GM12878 (cell line): ENCODE results near the gene CTDNEP1. TPM values are rescaled to one million over a fixed set of nuclear protein-coding genes. Genes with fewer than 3 reads are reported as not detected.
A peak's percentile ranks its signal among the peaks of the same experiment; 100 is the strongest.

ENCODE experiments used
- CHD1 ChIP-seq: IDR thresholded peaks from 2 replicates; pipeline ENCODE4 v1.6.1; 2012; ENCODE audit warnings: low read depth, low read length, improper control_type of control experiment
- E2F8 ChIP-seq: fragments of 450-650 bp; IDR thresholded peaks from 2 replicates; pipeline ENCODE4 v1.6.1; 2018; ENCODE audit warnings: mild to moderate bottlenecking, low read depth, moderate library complexity; ENCODE audit not compliant: partially characterized antibody
- EZH2 ChIP-seq: IDR thresholded peaks from 2 replicates; pipeline ENCODE4 v1.6.1; 2012; ENCODE audit warnings: low read depth, mild to moderate bottlenecking, control low read depth, inconsistent platforms, low read length, borderline replicate concordance; ENCODE audit not compliant: control insufficient read depth
- HDAC6 ChIP-seq: fragments of 200-600 bp; sonication (generic); IDR thresholded peaks from one replicate; pipeline ENCODE4 v1.8.0; 2017; ENCODE audit warnings: antibody characterized with exemption; ENCODE audit not compliant: unreplicated experiment
- KAT2A ChIP-seq: conservative IDR thresholded peaks from 2 replicates; pipeline ENCODE4 v1.6.1; 2011; ENCODE audit warnings: low read depth, low read length; ENCODE audit not compliant: control insufficient read depth
- MLLT1 ChIP-seq: fragments of 450-650 bp; IDR thresholded peaks from 2 replicates; pipeline ENCODE4 v1.6.1; 2016; ENCODE audit warnings: mild to moderate bottlenecking
- NFYA ChIP-seq: IDR thresholded peaks from 2 replicates; pipeline ENCODE4 v1.6.1; 2011; ENCODE audit warnings: low read depth, mild to moderate bottlenecking, low read length, improper control_type of control experiment, borderline replicate concordance
- NRF1 ChIP-seq: conservative IDR thresholded peaks from 2 replicates; pipeline ENCODE4 v1.6.1; 2011; ENCODE audit warnings: mild to moderate bottlenecking, low read depth, low read length, improper control_type of control experiment
- RAD51 ChIP-seq: fragments of 450-650 bp; IDR thresholded peaks from 2 replicates; pipeline ENCODE4 v1.6.1; 2016; ENCODE audit warnings: moderate library complexity, mild to moderate bottlenecking, inconsistent platforms
- RFX5 ChIP-seq: IDR thresholded peaks from 2 replicates; pipeline ENCODE4 v1.6.1; 2011; ENCODE audit warnings: low read depth, low read length, improper control_type of control experiment
- SKIL ChIP-seq: fragments of 450-650 bp; IDR thresholded peaks from 2 replicates; pipeline ENCODE4 v1.6.1; 2017; ENCODE audit warnings: mild to moderate bottlenecking, low read depth, inconsistent platforms; ENCODE audit not compliant: poor library complexity, severe bottlenecking
- SREBF1 ChIP-seq: IDR thresholded peaks from 2 replicates; pipeline ENCODE4 v1.6.1; 2012; ENCODE audit warnings: mild to moderate bottlenecking, low read length
- SUPT20H ChIP-seq: IDR thresholded peaks from 2 replicates; pipeline ENCODE4 v1.6.1; 2011; ENCODE audit warnings: low read depth, mild to moderate bottlenecking, low read length, moderate library complexity, borderline replicate concordance; ENCODE audit not compliant: control insufficient read depth
- TARDBP ChIP-seq: IDR thresholded peaks from 2 replicates; pipeline ENCODE4 v1.6.1; 2016; ENCODE audit warnings: borderline replicate concordance
- ZNF687 ChIP-seq: fragments of 450-650 bp; IDR thresholded peaks from 2 replicates; pipeline ENCODE4 v1.6.1; 2017; ENCODE audit warnings: mild to moderate bottlenecking, moderate library complexity
- polyA plus RNA-seq, 11 experiments: library from polyadenylated mRNA; depleted of rRNA in 4 of 11; unstranded in 6 of 11; stranded (reverse) in 5 of 11; fragments of >200 nt; fragmentation: Nextera tagmentation in 4 of 11; fragmentation: Illumina TruSeq in 1 of 11; extraction: Ambion mirVana in 4 of 11; extraction: Trizol in 1 of 11; gene quantifications; 1 replicate in 1 of 11; 2 replicates in 10 of 11; pipeline versions ENCODE4 v1.2.1 to v1.2.3, GENCODE V29; 2011 to 2016; ENCODE audit warnings: inconsistent platforms in 2 of 11, missing spikeins in 2 of 11, low read depth in 1 of 11
- total RNA-seq, 4 experiments: library from RNA; depleted of rRNA in 3 of 4; stranded (reverse); fragments of >200 nt in 3 of 4; fragmentation: Illumina TruSeq in 1 of 4; extraction: Trizol in 1 of 4; gene quantifications; 2 replicates each; pipeline versions ENCODE4 v1.2.1 to v1.2.3, GENCODE V29; 2013 to 2021

CTDNEP1 gene
- total and polyA plus RNA-seq, 10 of the 15 experiments (the other 5 are each of a cell fraction or from before 2014, with no cell fraction given), result 23.7 to 176 (median 30.3) TPM

GRCh38 chr17:7252176-7253043 lies 876 bp upstream of the CTDNEP1 start, which contains the start of gene ELP5 (continued):
- TF ChIP-seq ZNF687, result 0 out of 2 replicates have a peak, but pooled peaks have one; percentile 60
- peak; percentile 50 for TF ChIP-seq E2F8
- TF ChIP-seq HDAC6, result no peak
- TF ChIP-seq NFYA, result no peak
- no peak for TF ChIP-seq EZH2
- no peak for TF ChIP-seq CHD1
- no peak for TF ChIP-seq KAT2A
- no peak for TF ChIP-seq NRF1
- peak; percentile 79 for TF ChIP-seq MLLT1
- no peak for TF ChIP-seq TARDBP
- no peak for TF ChIP-seq RFX5
- TF ChIP-seq SUPT20H, result no peak
- no peak for TF ChIP-seq RAD51
- TF ChIP-seq SREBF1, result no peak
- peak; percentile 56 for TF ChIP-seq SKIL
